Renal cortical epithelial cell (primary cell): ENCODE data around the gene RBM6. TPM values are rescaled to one million over a fixed set of nuclear protein-coding genes. Genes with fewer than 3 reads are reported as not detected.

Experiments used
- DNase-seq: peaks from one replicate; pipeline ENCODE4 v3.0.0-alpha.2; 2011; ENCODE audit warnings: low read depth
- total RNA-seq: library from RNA; depleted of rRNA; stranded (reverse); fragments of >200 nt; gene quantifications from 2 replicates; pipeline ENCODE4 v1.2.3, GENCODE V29; 2014

The RBM6 gene
- total RNA-seq, 1 donor from 2014 or later: 58.4 TPM

DNA sequence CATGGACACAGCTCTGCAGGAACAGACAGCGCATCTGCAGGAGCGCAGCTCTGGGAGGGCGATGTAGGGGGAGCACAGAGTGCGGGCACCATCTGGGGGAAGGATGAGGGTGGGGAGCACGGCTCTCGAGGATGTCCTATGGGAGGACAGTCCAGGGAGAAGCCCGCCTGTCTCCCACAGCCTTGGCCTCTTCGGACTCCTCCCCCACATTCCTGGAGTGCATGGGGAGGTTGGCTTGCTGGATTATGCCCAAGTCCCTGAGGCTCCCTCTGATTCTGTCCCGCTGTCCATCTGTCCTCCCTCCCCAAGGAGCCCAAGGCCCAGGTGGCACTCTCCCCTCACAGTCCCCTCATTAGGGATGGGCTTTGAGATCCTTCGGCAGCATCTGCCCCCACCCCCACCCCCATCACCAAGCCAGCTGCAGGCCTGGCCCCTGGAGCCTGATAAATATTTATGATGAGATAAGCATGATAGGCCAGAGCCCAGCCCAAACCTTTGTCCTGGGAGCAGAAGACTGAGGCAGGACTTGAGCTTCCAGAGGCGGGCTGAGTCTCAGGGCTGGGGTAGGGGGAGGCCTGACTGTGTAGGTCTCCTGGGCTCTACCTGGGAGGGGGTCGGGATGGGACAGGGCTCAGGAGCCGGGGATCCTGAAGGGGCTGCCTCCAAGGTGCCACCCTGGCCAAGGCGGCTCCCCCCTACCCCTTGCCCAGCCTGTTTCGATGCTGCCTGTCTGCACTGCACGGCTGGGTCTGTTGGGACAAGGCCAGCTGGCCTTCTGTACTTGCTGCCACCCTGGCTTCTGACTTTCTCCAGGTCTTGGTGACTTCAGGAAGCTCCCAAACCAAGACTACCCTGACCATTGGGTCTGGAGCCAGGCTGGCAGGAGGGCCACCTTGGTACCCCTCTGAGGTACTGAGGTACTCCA lies 186.6 kb downstream of the RBM6 start:
- DNase-seq: peak; percentile 45

Other genes with a start within 250 kb of the RBM6 start
- gene AMIGO3, start 220.5 kb upstream of the RBM6 start, total RNA-seq: not detected in 2 replicates
- gene GMPPB, start 216.2 kb upstream of the RBM6 start, total RNA-seq: 34.8 and 53.7 TPM in 2 replicates
- gene IP6K1, start 153.6 kb upstream of the RBM6 start, total RNA-seq: 31.4 and 78.5 TPM in 2 replicates
- not detected in 2 replicates for gene CDHR4, start 140.3 kb upstream of the RBM6 start, total RNA-seq
- 0.15 and 0.17 TPM in 2 replicates for gene INKA1, start 136.9 kb upstream of the RBM6 start, total RNA-seq
- gene UBA7, start 126.2 kb upstream of the RBM6 start, total RNA-seq: 24.8 and 25.1 TPM in 2 replicates
- 1.6 and 2.8 TPM in 2 replicates for gene TRAIP, start 83.6 kb upstream of the RBM6 start, total RNA-seq
- gene CAMKV, start 70.2 kb upstream of the RBM6 start, total RNA-seq: under 0.01 TPM in 1 of 2 replicates, not detected in the other
- gene MST1R, start 36.3 kb upstream of the RBM6 start, total RNA-seq: 1.6 and 5.7 TPM in 2 replicates
- 9.9 and 10.8 TPM in 2 replicates for gene MON1A, start 10.3 kb upstream of the RBM6 start, total RNA-seq
- 74.7 and 216 TPM in 2 replicates for gene RBM5, start 148.8 kb downstream of the RBM6 start, total RNA-seq
- 10.2 and 33.5 TPM in 2 replicates for gene SEMA3F, start 215.2 kb downstream of the RBM6 start, total RNA-seq